Transverse colon (tissue), 4 donors: Measurements from ENCODE around the gene CEACAM4. TPM values are rescaled to one million over a fixed set of nuclear protein-coding genes. Genes with fewer than 3 reads are reported as not detected.
A peak's percentile ranks its signal among the peaks of the same experiment; 100 is the strongest.

Source experiments
- DNase-seq: peaks from one replicate; pipeline ENCODE4 v3.0.0-alpha.2; 2019
- H3K27ac ChIP-seq, 4 donors: fragments of 200-600 bp; sonication (generic); 2 replicates each; pipeline ENCODE4 v1.5.1; 2016 to 2018; ENCODE audit warnings: inconsistent platforms in 4 of 4
- H3K27me3 ChIP-seq: fragments of 200-600 bp; sonication (generic); 2 replicates; pipeline ENCODE4 v1.5.1; 2017; ENCODE audit warnings: inconsistent platforms
- H3K36me3 ChIP-seq, 4 donors: fragments of 200-600 bp; sonication (generic); 2 replicates each; pipeline ENCODE4 v1.5.1; 2017 to 2019; ENCODE audit warnings: inconsistent platforms in 4 of 4
- H3K4me1 ChIP-seq, 4 donors: fragments of 200-600 bp; sonication (generic); 2 replicates each; pipeline ENCODE4 v1.5.1; 2017 to 2020; ENCODE audit warnings: inconsistent platforms in 4 of 4
- H3K4me3 ChIP-seq, 4 donors: fragments of 200-600 bp; sonication (generic); 1 replicate in 1 of 4; 2 replicates in 3 of 4; pipeline versions ENCODE4 v1.5.1 to v1.6.1; 2017 to 2019; ENCODE audit warnings: inconsistent platforms in 4 of 4
- H3K9me3 ChIP-seq, 2 donors: fragments of 200-600 bp; sonication (generic); 2 replicates each; pipeline ENCODE4 v1.5.1; 2017 to 2019; ENCODE audit warnings: inconsistent platforms in 2 of 2
- EP300 ChIP-seq: sonication (generic); formaldehyde crosslinking; IDR thresholded peaks from one replicate; pipeline ENCODE4 v1.6.1; 2017; ENCODE audit warnings: antibody characterized with exemption, low read depth
- POLR2A ChIP-seq: fragments of 450-650 bp; IDR thresholded peaks from one replicate; pipeline ENCODE4 v1.6.1; 2016; ENCODE audit warnings: antibody characterized with exemption, mild to moderate bottlenecking, moderate library complexity
- POLR2AphosphoS5 ChIP-seq, 3 donors: sonication (generic); formaldehyde crosslinking; IDR thresholded peaks; one replicate each; pipeline ENCODE4 v1.6.1; 2016; ENCODE audit warnings: antibody characterized with exemption in 3 of 3
- WGBS, 2 donors: methylation state at CpG; one replicate each; pipeline ENCODE4 v1.1.5; 2018; ENCODE audit warnings: low coverage in 1 of 2; 5-methylcytosine and 5-hydroxymethylcytosine counted together
- in situ Hi-C, 4 donors: fragments of 200-750 bp; cut with MboI; loops; one replicate each; pipeline versions ENCODE4 v1.15.0 to v1.15.1; 2017; ENCODE audit warnings: low sequenced_read_pairs in 3 of 4, low pct_ligation_motif_present in 1 of 4, low pct_unique_long_range_greater_than_20kb in 1 of 4
- intact Hi-C: fragments of 100-400 bp; cut with DNase I; formaldehyde crosslinking; loops from one replicate; pipeline ENCODE4 v1.15.1; 2023; ENCODE audit warnings: low total_unique reads
- total RNA-seq, 4 donors: library from RNA; depleted of rRNA; stranded (reverse); fragments of >200 nt; gene quantifications; one replicate each; pipeline ENCODE4 v1.1.0, GENCODE V29; 2016
- TF ChIP-seq, protein P1 (sequence below), 5 experiments: fragments of 200-600 bp in 3 of 5; fragments of 450-650 bp in 2 of 5; sonication (generic) in 3 of 5; IDR thresholded peaks; 1 replicate in 2 of 5; 2 replicates in 3 of 5; pipeline ENCODE4 v1.5.1; 2016 to 2017; ENCODE audit warnings: antibody characterized with exemption in 5 of 5, inconsistent platforms in 3 of 5, mild to moderate bottlenecking in 2 of 5, moderate library complexity in 1 of 5

CEACAM4 gene
- total RNA-seq, 4 donors from 2014 or later: 0.48 to 1.5 TPM; not detected in 2

DNA sequence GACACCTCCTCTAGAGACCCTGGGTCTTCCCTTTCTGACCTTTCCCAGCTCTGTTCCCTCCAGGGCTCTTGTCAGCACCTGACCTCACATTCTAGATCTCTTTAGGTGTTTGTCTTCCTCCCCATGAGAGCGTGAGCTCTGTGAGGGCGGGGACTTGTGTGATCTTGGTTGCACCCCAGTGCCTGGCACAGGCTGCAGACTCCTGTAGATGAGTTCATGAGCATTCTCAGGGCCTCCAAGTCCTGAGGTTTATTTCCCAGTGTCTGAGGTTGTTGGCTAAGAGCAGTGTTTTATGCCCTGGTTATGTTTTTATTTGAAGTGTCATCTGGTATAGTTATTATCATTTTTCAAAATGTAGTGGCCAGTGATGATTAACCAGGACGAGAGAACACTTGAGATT is 596 bp downstream of the CEACAM4 start:
- Histone ChIP-seq H3K4me3 (peak overlapping the region in 1 of 4 donors; percentile 13), H3K27me3 (peaks cover 21% of the 10 kb centered on the region), H3K27ac (no peak overlapping the region), H3K36me3 (no peaks in the 10 kb centered on the region), H3K4me1 (no peaks in the 10 kb centered on the region), H3K9me3 (peaks cover 10% of the 10 kb centered on the region in 2 donors)
- in situ Hi-C loops: no loop called here
- 20 to 31% methylated on average over 1 to 3 of the region's 3 CpGs for WGBS, 2 donors
- intact Hi-C loops: no loop called here
- no peak for DNase-seq
- TF ChIP-seq, protein P1, sequence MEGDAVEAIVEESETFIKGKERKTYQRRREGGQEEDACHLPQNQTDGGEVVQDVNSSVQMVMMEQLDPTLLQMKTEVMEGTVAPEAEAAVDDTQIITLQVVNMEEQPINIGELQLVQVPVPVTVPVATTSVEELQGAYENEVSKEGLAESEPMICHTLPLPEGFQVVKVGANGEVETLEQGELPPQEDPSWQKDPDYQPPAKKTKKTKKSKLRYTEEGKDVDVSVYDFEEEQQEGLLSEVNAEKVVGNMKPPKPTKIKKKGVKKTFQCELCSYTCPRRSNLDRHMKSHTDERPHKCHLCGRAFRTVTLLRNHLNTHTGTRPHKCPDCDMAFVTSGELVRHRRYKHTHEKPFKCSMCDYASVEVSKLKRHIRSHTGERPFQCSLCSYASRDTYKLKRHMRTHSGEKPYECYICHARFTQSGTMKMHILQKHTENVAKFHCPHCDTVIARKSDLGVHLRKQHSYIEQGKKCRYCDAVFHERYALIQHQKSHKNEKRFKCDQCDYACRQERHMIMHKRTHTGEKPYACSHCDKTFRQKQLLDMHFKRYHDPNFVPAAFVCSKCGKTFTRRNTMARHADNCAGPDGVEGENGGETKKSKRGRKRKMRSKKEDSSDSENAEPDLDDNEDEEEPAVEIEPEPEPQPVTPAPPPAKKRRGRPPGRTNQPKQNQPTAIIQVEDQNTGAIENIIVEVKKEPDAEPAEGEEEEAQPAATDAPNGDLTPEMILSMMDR (IDR thresholded peaks at IDR 0.05): no peak
- no peak for TF ChIP-seq POLR2A

DNA sequence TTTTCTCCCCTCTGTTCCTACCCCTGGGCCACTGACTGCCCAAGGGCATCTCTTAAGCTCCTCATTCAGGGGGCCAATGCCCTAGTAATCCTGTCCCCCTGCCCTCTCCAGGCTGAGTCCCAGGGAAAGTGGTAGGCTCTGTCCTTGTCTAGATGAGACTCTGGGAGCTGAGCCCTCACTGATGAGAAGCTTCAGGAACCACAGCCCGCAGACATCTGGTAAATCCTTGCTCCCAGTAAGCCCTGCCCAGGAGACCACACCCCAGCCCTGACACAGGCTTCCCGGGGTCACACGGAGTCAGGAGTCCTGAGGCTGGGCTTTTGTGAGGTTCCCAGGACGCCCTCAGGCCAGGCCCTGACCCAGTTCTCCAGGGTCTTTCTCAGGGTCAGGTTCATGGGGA is 1.9 kb downstream of the CEACAM4 start:
- in situ Hi-C loops: no loop called here
- Histone ChIP-seq H3K36me3 (no peaks in the 10 kb centered on the region), H3K27me3 (peaks cover 16% of the 10 kb centered on the region), H3K27ac (no peak overlapping the region), H3K4me1 (no peaks in the 10 kb centered on the region), H3K9me3 (peaks cover 0 to 2% of the 10 kb centered on the region in 2 donors), H3K4me3 (no peak overlapping the region)
- no peak for TF ChIP-seq POLR2AphosphoS5 (IDR thresholded peaks at IDR 0.05)
- no peak for TF ChIP-seq EP300
- WGBS, 2 donors: 51% methylated on average over 4 of the region's 4 CpGs; no CpG with 5 or more reads in 1 of the 2 donors
- no peak for DNase-seq
- intact Hi-C loops: no loop called here

DNA sequence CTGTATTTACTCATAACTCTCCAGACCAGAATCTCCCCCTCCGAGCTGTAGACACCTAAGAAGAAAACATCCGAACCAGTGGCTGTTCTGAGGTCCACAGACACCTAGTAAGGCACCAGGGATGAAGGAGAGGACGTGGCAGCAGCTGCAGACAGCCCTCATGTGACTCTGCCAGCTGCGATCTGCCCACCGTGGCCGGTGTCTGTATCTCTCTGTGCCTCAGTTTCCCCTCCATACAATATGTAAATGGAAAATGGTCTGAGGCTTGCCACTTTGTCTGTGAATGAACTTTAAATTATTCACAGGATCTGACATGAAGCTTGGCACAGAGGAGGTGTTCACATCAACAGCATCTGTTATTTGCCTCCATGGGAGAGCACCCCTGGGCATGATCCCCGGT is 2.4 kb downstream of the CEACAM4 start:
- WGBS, 2 donors: 40 to 64% methylated on average over 1 to 7 of the region's 7 CpGs
- in situ Hi-C loops: no loop called here
- Histone ChIP-seq H3K27ac (no peak overlapping the region), H3K9me3 (no peaks in the 10 kb centered on the region), H3K27me3 (peaks cover 14% of the 10 kb centered on the region), H3K4me1 (no peaks in the 10 kb centered on the region), H3K36me3 (no peaks in the 10 kb centered on the region), H3K4me3 (no peak overlapping the region)
- DNase-seq: no peak
- intact Hi-C loops: no loop called here
- TF ChIP-seq, protein P1 (IDR thresholded peaks at IDR 0.05): no peak
- TF ChIP-seq POLR2A (no peak), EP300 (no peak), POLR2AphosphoS5 (IDR thresholded peaks at IDR 0.05) (no peak)

DNA sequence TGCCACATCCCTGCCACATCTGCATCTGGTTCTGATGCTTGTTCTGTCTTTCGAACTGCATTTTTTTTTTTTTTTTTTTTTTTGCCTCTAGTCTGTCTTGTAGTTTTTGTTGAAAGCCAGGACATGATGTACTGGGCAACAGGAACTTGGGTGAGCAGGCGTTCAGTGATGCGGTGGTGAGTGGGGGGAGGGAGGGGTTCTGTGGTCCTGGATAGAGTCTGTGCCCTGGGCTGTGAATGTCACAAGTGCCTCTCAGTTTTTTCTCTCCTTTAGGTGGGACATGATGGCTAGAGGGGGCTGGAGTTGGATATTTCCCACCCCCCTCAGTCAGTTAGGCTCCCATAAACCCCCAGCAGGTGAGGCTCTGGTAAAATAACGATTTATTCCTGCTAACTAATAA is 3.5 kb downstream of the CEACAM4 start:
- no peak overlapping the region for H3K27ac ChIP-seq

DNA sequence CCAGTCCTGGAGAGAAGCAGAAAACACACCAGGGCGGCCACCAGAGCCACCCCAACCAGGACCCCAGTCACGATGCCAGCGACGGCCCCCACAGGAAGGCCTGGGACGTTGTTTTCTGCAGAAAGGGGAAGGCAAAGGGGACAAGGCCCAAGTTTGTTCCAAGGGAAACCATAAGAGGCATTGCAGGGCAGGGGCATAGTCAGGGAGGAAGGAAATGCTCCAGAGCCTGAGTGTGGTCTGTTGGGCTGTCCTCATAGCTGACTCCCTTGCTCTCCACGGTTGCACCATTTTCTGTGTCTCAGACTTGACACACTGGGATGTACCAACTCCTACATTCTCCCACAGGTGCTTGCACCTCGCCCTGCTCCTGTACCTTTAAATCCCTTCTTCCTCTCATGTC is 5.2 kb downstream of the CEACAM4 start:
- Histone ChIP-seq H3K9me3 (no peaks in the 10 kb centered on the region), H3K36me3 (no peaks in the 10 kb centered on the region), H3K4me1 (no peaks in the 10 kb centered on the region), H3K27ac (no peak overlapping the region), H3K27me3 (peaks cover 2% of the 10 kb centered on the region), H3K4me3 (no peak overlapping the region)
- 38 to 53% methylated on average over 3 to 7 of the region's 7 CpGs for WGBS, 2 donors
- no peak for DNase-seq
- in situ Hi-C loops (no loop called here), intact Hi-C loops (no loop called here)
- TF ChIP-seq POLR2AphosphoS5 (IDR thresholded peaks at IDR 0.05) (no peak), EP300 (no peak), POLR2A (no peak)
- TF ChIP-seq, protein P1 (IDR thresholded peaks at IDR 0.05): no peak

More for the DNA sequence above, 3.5 kb downstream of the CEACAM4 start:
- intact Hi-C loops: no loop called here
- Histone ChIP-seq H3K27me3 (peaks cover 14% of the 10 kb centered on the region), H3K9me3 (no peaks in the 10 kb centered on the region), H3K4me3 (no peak overlapping the region), H3K36me3 (no peaks in the 10 kb centered on the region), H3K4me1 (no peaks in the 10 kb centered on the region)
- in situ Hi-C loops: no loop called here
- DNase-seq: no peak
- WGBS, 2 donors: 62 to 67% methylated on average over 1 to 4 of the region's 4 CpGs
- TF ChIP-seq EP300 (no peak), POLR2A (no peak), POLR2AphosphoS5 (IDR thresholded peaks at IDR 0.05) (no peak)
- TF ChIP-seq, protein P1 (IDR thresholded peaks at IDR 0.05): no peak
